OCI-LY1 (cell line): ENCODE data around the gene PUM1.

Source experiments
- EZH2 ChIP-seq: fragments of 200-600 bp; sonication (generic), shearing (Covaris generic); IDR thresholded peaks from 2 replicates; pipeline ENCODE4 v1.8.0; 2017; ENCODE audit warnings: borderline replicate concordance, mixed run types, mild to moderate bottlenecking, antibody characterized with exemption, low read length, moderate library complexity, mixed read lengths
- TF ChIP-seq, protein P1 (sequence below): fragments of 200-600 bp; sonication (generic), shearing (Covaris generic); IDR thresholded peaks from 2 replicates; pipeline ENCODE4 v1.5.1; 2017; ENCODE audit warnings: mild to moderate bottlenecking, antibody characterized with exemption, low read length, moderate library complexity, mixed read lengths

DNA sequence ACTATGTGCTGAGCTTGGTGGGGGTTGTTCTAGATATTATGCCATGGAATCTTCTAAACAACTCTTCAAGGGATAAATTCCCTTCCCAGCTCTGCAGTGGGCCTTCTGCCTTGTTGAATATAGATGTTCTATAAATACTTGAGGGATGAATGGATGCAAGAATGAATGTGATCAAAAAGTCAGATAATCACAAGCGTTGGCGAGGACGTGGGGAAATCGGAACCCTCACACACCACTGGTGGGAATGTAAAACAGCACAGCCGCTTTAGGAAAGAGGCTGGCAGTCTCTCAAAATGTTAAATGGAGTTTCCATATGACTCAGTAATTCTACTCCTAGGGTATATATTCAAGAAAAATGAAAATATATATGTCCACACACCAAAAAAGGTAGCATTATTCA, 176.0 kb downstream of the PUM1 start:
- TF ChIP-seq, protein P1, sequence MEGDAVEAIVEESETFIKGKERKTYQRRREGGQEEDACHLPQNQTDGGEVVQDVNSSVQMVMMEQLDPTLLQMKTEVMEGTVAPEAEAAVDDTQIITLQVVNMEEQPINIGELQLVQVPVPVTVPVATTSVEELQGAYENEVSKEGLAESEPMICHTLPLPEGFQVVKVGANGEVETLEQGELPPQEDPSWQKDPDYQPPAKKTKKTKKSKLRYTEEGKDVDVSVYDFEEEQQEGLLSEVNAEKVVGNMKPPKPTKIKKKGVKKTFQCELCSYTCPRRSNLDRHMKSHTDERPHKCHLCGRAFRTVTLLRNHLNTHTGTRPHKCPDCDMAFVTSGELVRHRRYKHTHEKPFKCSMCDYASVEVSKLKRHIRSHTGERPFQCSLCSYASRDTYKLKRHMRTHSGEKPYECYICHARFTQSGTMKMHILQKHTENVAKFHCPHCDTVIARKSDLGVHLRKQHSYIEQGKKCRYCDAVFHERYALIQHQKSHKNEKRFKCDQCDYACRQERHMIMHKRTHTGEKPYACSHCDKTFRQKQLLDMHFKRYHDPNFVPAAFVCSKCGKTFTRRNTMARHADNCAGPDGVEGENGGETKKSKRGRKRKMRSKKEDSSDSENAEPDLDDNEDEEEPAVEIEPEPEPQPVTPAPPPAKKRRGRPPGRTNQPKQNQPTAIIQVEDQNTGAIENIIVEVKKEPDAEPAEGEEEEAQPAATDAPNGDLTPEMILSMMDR, result no peak
- TF ChIP-seq EZH2, result no peak
